NCI-H187 treated with DMSO at 0.1 percent for 48 hours (cell line): ENCODE results near the gene WDR89.
"Not testable (repeated sequence)": the region's sequence is repeated elsewhere in the genome, so short reads cannot be mapped to it uniquely, and the experiment has no call there.

Source experiments
- DNase-seq: peaks from one replicate; lab custom pipeline; 2025; lab: John Stamatoyannopoulos, UW

Gene WDR89

GRCh38 chr14:63641473-63642228, at the start of gene WDR89:
TSS of gene WDR89 (minus strand) at chr14:63641871. CDS start at chr14:63599942, 41,929 bp downstream.
- peak; percentile 100 for DNase-seq

GRCh38 chr14:63689132-63689531, 47.5 kb upstream of the WDR89 start:
- no peak for DNase-seq

- DNase-seq, result no peak
Measured at GRCh38 chr14:63686926-63687325, 45.3 kb upstream of the WDR89 start.

- DNase-seq, result no peak
Measured at GRCh38 chr14:63685401-63685800, 43.7 kb upstream of the WDR89 start.

GRCh38 chr14:63682727-63683593, 41.3 kb upstream of the WDR89 start:
- no peak for DNase-seq

- DNase-seq, result no peak
Measured at GRCh38 chr14:63678536-63678935, 36.9 kb upstream of the WDR89 start.

GRCh38 chr14:63677891-63678379, 36.3 kb upstream of the WDR89 start:
- DNase-seq, result no peak

GRCh38 chr14:63676615-63677014, 34.9 kb upstream of the WDR89 start:
- no peak for DNase-seq

- no peak for DNase-seq
Measured at GRCh38 chr14:63673886-63674497, 32.3 kb upstream of the WDR89 start.

- DNase-seq, result no peak
Measured at GRCh38 chr14:63673255-63673654, 31.6 kb upstream of the WDR89 start.

GRCh38 chr14:63672417-63673180, 30.9 kb upstream of the WDR89 start:
- DNase-seq, result no peak

- DNase-seq, result no peak
Measured at GRCh38 chr14:63671987-63672386, 30.3 kb upstream of the WDR89 start.

- DNase-seq, result no peak
Measured at GRCh38 chr14:63670692-63671091, 29.0 kb upstream of the WDR89 start.

- no peak for DNase-seq
Measured at GRCh38 chr14:63666335-63666734, 24.7 kb upstream of the WDR89 start.

GRCh38 chr14:63663428-63664341, 22.0 kb upstream of the WDR89 start:
- DNase-seq, result no peak

- DNase-seq, result no peak
Measured at GRCh38 chr14:63662776-63663175, 21.1 kb upstream of the WDR89 start.

GRCh38 chr14:63661881-63662280, 20.2 kb upstream of the WDR89 start:
- not testable (repeated sequence) for DNase-seq

- DNase-seq, result no peak
Measured at GRCh38 chr14:63659726-63660125, 18.1 kb upstream of the WDR89 start.

- DNase-seq, result no peak
Measured at GRCh38 chr14:63656194-63656593, 14.5 kb upstream of the WDR89 start.

GRCh38 chr14:63654936-63655335, 13.3 kb upstream of the WDR89 start:
- DNase-seq, result no peak

- no peak for DNase-seq
Measured at GRCh38 chr14:63654346-63654745, 12.7 kb upstream of the WDR89 start.
